Measurements from ENCODE around the gene RPL7A.
A peak's percentile ranks its signal among the peaks of the same experiment; 100 is the strongest.

RPL7A gene

GRCh38 chr9:133362359-133363044, 14.5 kb downstream of the RPL7A start:
- no peaks in the 10 kb centered on the region for H3K9me3 ChIP-seq

DNA sequence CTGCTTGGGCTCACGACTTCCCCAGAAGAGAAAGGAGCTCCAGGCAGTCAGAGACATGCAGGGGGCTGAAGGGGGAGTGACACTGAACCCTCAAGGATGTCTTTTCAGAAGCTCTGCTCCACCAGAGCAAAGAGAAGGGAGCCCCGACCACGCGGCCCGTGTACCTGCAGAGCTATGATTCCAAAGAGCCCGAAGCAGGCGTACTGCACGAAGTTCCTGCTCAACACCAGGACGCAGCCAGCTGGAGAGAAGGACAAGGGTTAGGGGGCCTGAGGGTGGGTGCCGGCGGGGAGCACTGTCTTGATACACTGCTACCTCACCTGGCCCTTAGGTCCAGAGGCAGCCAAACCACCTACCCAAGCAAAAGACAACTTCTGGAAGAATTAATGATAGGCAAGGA, 18.4 kb downstream of the RPL7A start:
- Histone ChIP-seq H3K27me3 (no peaks in the 10 kb centered on the region), H3K4me3 (no peak overlapping the region), H3K4me1 (peaks cover 46% of the 10 kb centered on the region), H3K9ac (no peak overlapping the region), H3K9me3 (no peaks in the 10 kb centered on the region), H4K20me1 (peaks cover 99% of the 10 kb centered on the region), H3K4me2 (no peak overlapping the region), H3K36me3 (peaks cover 99% of the 10 kb centered on the region), H3K27ac (no peak overlapping the region)
- TF ChIP-seq Cebpa-rat (IDR thresholded peaks at IDR 0.05) = no peak

More at GRCh38 chr9:133362359-133363044, 14.5 kb downstream of the RPL7A start:
- peaks cover 98% of the 10 kb centered on the region for H4K20me1 ChIP-seq
- no peak overlapping the region for H3K4me2 ChIP-seq
- no peak overlapping the region for H3K9ac ChIP-seq
- no peaks in the 10 kb centered on the region for H3K27me3 ChIP-seq
- H3K4me1 ChIP-seq = peaks cover 56% of the 10 kb centered on the region
- H3K27ac ChIP-seq = no peak overlapping the region
- peaks cover 98% of the 10 kb centered on the region for H3K36me3 ChIP-seq
- no peak overlapping the region for H3K4me3 ChIP-seq
- no peak for TF ChIP-seq Cebpa-rat (IDR thresholded peaks at IDR 0.05)

GRCh38 chr9:133367221-133367620, 19.2 kb downstream of the RPL7A start:
- Histone ChIP-seq H3K4me3 (no peak overlapping the region), H3K9me3 (no peaks in the 10 kb centered on the region), H3K36me3 (peaks cover 99% of the 10 kb centered on the region), H4K20me1 (peaks cover 99% of the 10 kb centered on the region), H3K9ac (no peak overlapping the region), H3K27ac (no peak overlapping the region), H3K27me3 (no peaks in the 10 kb centered on the region), H3K4me2 (no peak overlapping the region), H3K4me1 (peaks cover 46% of the 10 kb centered on the region)
- no peak for TF ChIP-seq Cebpa-rat (IDR thresholded peaks at IDR 0.05)

GRCh38 chr9:133367778-133368177, 19.8 kb downstream of the RPL7A start:
- Histone ChIP-seq H3K4me2 (no peak overlapping the region), H3K27ac (no peak overlapping the region), H3K4me1 (peaks cover 47% of the 10 kb centered on the region), H3K9me3 (no peaks in the 10 kb centered on the region), H3K9ac (0 out of 2 replicates have a peak overlapping the region, but pooled peaks have one; percentile 9), H3K27me3 (no peaks in the 10 kb centered on the region), H4K20me1 (peaks cover 99% of the 10 kb centered on the region), H3K36me3 (peaks cover 99% of the 10 kb centered on the region), H3K4me3 (no peak overlapping the region)
- TF ChIP-seq Cebpa-rat (IDR thresholded peaks at IDR 0.05) = no peak

- no peak overlapping the region for H3K4me3 ChIP-seq
- H3K9ac ChIP-seq = 0 out of 2 replicates have a peak overlapping the region, but pooled peaks have one; percentile 9
- H3K27me3 ChIP-seq = no peaks in the 10 kb centered on the region
- H3K27ac ChIP-seq = no peak overlapping the region
- 0 out of 2 replicates have a peak overlapping the region, but pooled peaks have one; percentile 23 for H3K4me2 ChIP-seq
- TF ChIP-seq Cebpa-rat (IDR thresholded peaks at IDR 0.05) = no peak
- peaks cover 99% of the 10 kb centered on the region for H4K20me1 ChIP-seq
- H3K36me3 ChIP-seq = peaks cover 99% of the 10 kb centered on the region
- H3K9me3 ChIP-seq = no peaks in the 10 kb centered on the region
- peaks cover 53% of the 10 kb centered on the region for H3K4me1 ChIP-seq
Observed at GRCh38 chr9:133368249-133368881, 20.3 kb downstream of the RPL7A start.

DNA sequence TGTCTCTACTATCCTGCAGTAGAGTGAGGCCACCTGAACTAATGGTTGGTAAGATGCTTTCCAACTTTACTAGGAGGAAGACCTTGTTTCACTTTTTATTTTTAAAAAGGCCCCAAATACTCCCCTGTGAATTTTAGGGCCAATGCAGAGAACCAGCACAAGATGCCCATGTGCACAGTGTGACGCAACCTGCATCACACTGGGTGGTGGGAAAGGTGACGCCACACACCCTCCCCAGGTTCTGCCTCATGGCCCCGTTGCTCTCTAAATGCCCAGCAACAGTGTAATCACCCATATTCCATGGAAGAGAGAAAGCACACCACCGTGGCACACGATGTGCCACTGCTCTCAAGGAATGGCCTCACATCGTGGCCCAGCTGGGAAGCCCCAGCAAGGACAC, 21.4 kb downstream of the RPL7A start:
- H3K27me3 ChIP-seq = no peaks in the 10 kb centered on the region
- no peak for TF ChIP-seq Cebpa-rat (IDR thresholded peaks at IDR 0.05)
- no peak overlapping the region for H3K27ac ChIP-seq
- 0 out of 2 replicates have a peak overlapping the region, but pooled peaks have one; percentile 16 for H3K9ac ChIP-seq
- peaks cover 99% of the 10 kb centered on the region for H4K20me1 ChIP-seq
- no peaks in the 10 kb centered on the region for H3K9me3 ChIP-seq
- H3K36me3 ChIP-seq = peaks cover 94% of the 10 kb centered on the region
- 0 out of 2 replicates have a peak overlapping the region, but pooled peaks have one; percentile 23 for H3K4me2 ChIP-seq
- no peak overlapping the region for H3K4me3 ChIP-seq
- H3K4me1 ChIP-seq = peaks cover 63% of the 10 kb centered on the region

GRCh38 chr9:133369933-133370332, 21.9 kb downstream of the RPL7A start:
- Histone ChIP-seq H3K27ac (no peak overlapping the region), H3K4me2 (0 out of 2 replicates have a peak overlapping the region, but pooled peaks have one; percentile 23), H3K9ac (0 out of 2 replicates have a peak overlapping the region, but pooled peaks have one; percentile 16), H3K36me3 (peaks cover 90% of the 10 kb centered on the region), H3K4me3 (no peak overlapping the region), H3K27me3 (no peaks in the 10 kb centered on the region), H3K4me1 (peaks cover 66% of the 10 kb centered on the region), H4K20me1 (peaks cover 100% of the 10 kb centered on the region), H3K9me3 (no peaks in the 10 kb centered on the region)
- no peak for TF ChIP-seq Cebpa-rat (IDR thresholded peaks at IDR 0.05)

DNA sequence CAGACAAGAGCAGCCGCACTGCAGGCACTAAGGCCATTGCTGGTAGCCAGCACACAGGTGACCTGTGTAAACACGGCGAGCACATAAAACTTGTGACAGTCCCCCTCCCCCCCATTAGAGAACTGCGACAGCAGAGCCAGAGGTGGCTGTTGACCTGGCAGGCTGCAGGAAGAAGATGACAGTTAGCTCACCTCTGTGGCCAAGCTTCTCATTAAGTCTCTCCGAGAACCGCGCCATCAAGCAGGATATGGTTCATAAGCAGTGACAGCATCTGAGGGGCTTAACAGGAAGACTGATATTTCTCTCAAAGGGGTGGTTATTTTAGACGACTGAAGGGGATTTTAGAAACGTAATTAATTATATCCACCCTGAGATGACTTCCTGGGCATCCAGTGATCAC, 22.7 kb downstream of the RPL7A start:
- H4K20me1 ChIP-seq = peaks cover 100% of the 10 kb centered on the region
- peaks cover 62% of the 10 kb centered on the region for H3K4me1 ChIP-seq
- H3K9ac ChIP-seq = peak overlapping the region; percentile 63
- H3K27me3 ChIP-seq = no peaks in the 10 kb centered on the region
- H3K36me3 ChIP-seq = peaks cover 82% of the 10 kb centered on the region
- H3K4me3 ChIP-seq = no peak overlapping the region
- no peak overlapping the region for H3K27ac ChIP-seq
- H3K4me2 ChIP-seq = 0 out of 2 replicates have a peak overlapping the region, but pooled peaks have one; percentile 48
- TF ChIP-seq Cebpa-rat (IDR thresholded peaks at IDR 0.05) = no peak
- no peaks in the 10 kb centered on the region for H3K9me3 ChIP-seq

- Histone ChIP-seq H3K9ac (peak overlapping the region; percentile 63), H3K4me1 (peaks cover 62% of the 10 kb centered on the region), H3K27me3 (no peaks in the 10 kb centered on the region), H3K27ac (0 out of 2 replicates have a peak overlapping the region, but pooled peaks have one; percentile 14), H3K36me3 (peaks cover 76% of the 10 kb centered on the region), H3K9me3 (no peaks in the 10 kb centered on the region), H3K4me3 (no peak overlapping the region), H3K4me2 (peak overlapping the region; percentile 48), H4K20me1 (peaks cover 94% of the 10 kb centered on the region)
- no peak for TF ChIP-seq Cebpa-rat (IDR thresholded peaks at IDR 0.05)
Observed at GRCh38 chr9:133371261-133371711, 23.3 kb downstream of the RPL7A start.

DNA sequence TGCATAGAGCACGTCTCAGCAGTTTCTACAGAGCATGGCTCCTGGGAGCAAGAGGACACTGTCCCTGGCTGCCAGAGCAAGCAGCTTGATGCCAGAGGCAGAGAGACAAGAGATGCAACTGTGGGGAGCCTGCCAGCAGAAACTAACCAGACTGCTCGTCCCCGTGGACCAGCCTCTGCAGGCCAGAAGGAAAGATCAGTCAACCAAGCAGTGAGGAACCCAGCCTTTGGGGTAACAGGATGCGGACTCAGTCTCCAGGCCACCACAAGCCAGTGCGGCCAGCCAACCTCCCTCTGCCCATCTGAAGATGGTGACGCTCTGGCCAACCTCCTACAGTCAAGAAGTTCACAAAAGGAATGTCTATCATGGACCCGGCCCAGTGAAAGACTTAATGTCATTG, 24.1 kb downstream of the RPL7A start:
- TF ChIP-seq Cebpa-rat (IDR thresholded peaks at IDR 0.05) = no peak
- no peak overlapping the region for H3K27ac ChIP-seq
- H3K4me2 ChIP-seq = peak overlapping the region; percentile 48
- H4K20me1 ChIP-seq = peaks cover 86% of the 10 kb centered on the region
- peaks cover 70% of the 10 kb centered on the region for H3K4me1 ChIP-seq
- peak overlapping the region; percentile 63 for H3K9ac ChIP-seq
- no peaks in the 10 kb centered on the region for H3K27me3 ChIP-seq
- H3K4me3 ChIP-seq = no peak overlapping the region
- peaks cover 68% of the 10 kb centered on the region for H3K36me3 ChIP-seq
- no peaks in the 10 kb centered on the region for H3K9me3 ChIP-seq
